ENCODE data around the gene FPGS. TPM values are rescaled to one million over a fixed set of nuclear protein-coding genes. Genes with fewer than 3 reads are reported as not detected.
"Not testable (repeated sequence)": the region's sequence is repeated elsewhere in the genome, so short reads cannot be mapped to it uniquely, and the experiment has no call there.

The FPGS gene
- total RNA-seq, 2 experiments from 2014 or later = 79.8 to 80.4 TPM

- Mint-ChIP-seq H3K4me1 (ENCODE audit: low read depth) (peaks cover 35% of the 10 kb centered on the region), H3K4me3 (peak overlapping the region; percentile 99), H3K9me3 (no peaks in the 10 kb centered on the region), H3K27ac (peak overlapping the region; percentile 99), H3K27me3 (no peaks in the 10 kb centered on the region), H3K36me3 (ENCODE audit: low read depth) (peaks cover 30% of the 10 kb centered on the region)
- DNase-seq (peak; percentile 45), ATAC-seq (no peak)
- ChIA-PET CTCF (interaction anchor here (2.4 kb wide), 1 partner anchor 43 kb away, joined by 8 read pairs; the partner anchor contains the start of gene TOR2A), POLR2A (interaction anchor here (0.5 to 3.7 kb wide), 7 partner anchors 8 to 326 kb away, joined by 3 to 35 read pairs (median 5); partner anchors contain the start of genes DPM2, LRSAM1, RPL12 and ST6GALNAC4)
- intact Hi-C loops (cut with micrococcal nuclease) = no loop called here
- no peak for TF ChIP-seq CTCF (IDR thresholded peaks at IDR 0.05)
Observed at GRCh38 chr9:127777368-127777980, 25.2 kb upstream of the FPGS start.

GRCh38 chr9:127778280-127779135 lies 24.2 kb upstream of the FPGS start, which contains the start of gene SH2D3C:
SH2D3C (minus strand) TSS chr9:127778666; CDS start chr9:127778627, 39 bp downstream.
- Mint-ChIP-seq H3K4me3 (peak within 1 kb of the TSS; percentile 99), H3K27me3 (no peaks in the 10 kb centered on the region), H3K27ac (peak within 1 kb of the TSS; percentile 99), H3K9me3 (no peaks in the 10 kb centered on the region), H3K36me3 (ENCODE audit: low read depth) (peaks cover 26% of the 10 kb centered on the region), H3K4me1 (ENCODE audit: low read depth) (peaks cover 45% of the 10 kb centered on the region)
- intact Hi-C loops (cut with micrococcal nuclease) = no loop called here
- ATAC-seq (peak; percentile 22), DNase-seq (peak; percentile 69)
- ChIA-PET CTCF (interaction anchor here (2.4 to 10.7 kb wide), 2 partner anchors 10 to 44 kb away, joined by 8 to 144 read pairs; partner anchors contain the start of gene TOR2A), POLR2A (interaction anchor here (0.5 to 3.7 kb wide), 12 partner anchors 9 to 328 kb away, joined by 3 to 35 read pairs (median 6); partner anchors contain the start of genes DPM2, LRSAM1, RPL12 and ST6GALNAC4)
- no peak for TF ChIP-seq CTCF (IDR thresholded peaks at IDR 0.05)

- no peak for TF ChIP-seq CTCF (IDR thresholded peaks at IDR 0.05)
- Mint-ChIP-seq H3K4me1 (ENCODE audit: low read depth) (peaks cover 47% of the 10 kb centered on the region), H3K27me3 (no peaks in the 10 kb centered on the region), H3K4me3 (peak overlapping the region; percentile 99), H3K36me3 (ENCODE audit: low read depth) (peaks cover 21% of the 10 kb centered on the region), H3K9me3 (no peaks in the 10 kb centered on the region), H3K27ac (peak overlapping the region; percentile 99)
- POLR2A ChIA-PET = interaction anchor here (0.7 to 3.7 kb wide), 12 partner anchors 8 to 334 kb away, joined by 3 to 35 read pairs (median 6); partner anchors contain the start of genes LRSAM1, RPL12, ST6GALNAC4 and TOR2A
- CTCF ChIA-PET = interaction anchor here (2.4 to 10.7 kb wide), 2 partner anchors 11 to 45 kb away, joined by 8 to 144 read pairs; partner anchors contain the start of gene TOR2A
- intact Hi-C loops (cut with micrococcal nuclease) = no loop called here
- DNase-seq (peak; percentile 87), ATAC-seq (peak; percentile 57)
Observed at GRCh38 chr9:127779136-127779981, 23.3 kb upstream of the FPGS start.

- H3K27ac Mint-ChIP-seq = peak overlapping the region; percentile 99
- no peaks in the 10 kb centered on the region for H3K27me3 Mint-ChIP-seq
- peaks cover 51% of the 10 kb centered on the region for H3K4me1 Mint-ChIP-seq (ENCODE audit: low read depth)
- ChIA-PET CTCF (interaction anchor here (1.3 to 10.7 kb wide), 2 partner anchors 11 to 141 kb away, joined by 3 to 144 read pairs; no protein-coding TSS in a partner anchor), POLR2A (interaction anchor here (0.7 to 3.7 kb wide), 5 partner anchors 9 to 335 kb away, joined by 3 to 35 read pairs (median 4); partner anchors contain the start of genes LRSAM1 and RPL12)
- intact Hi-C loops (cut with micrococcal nuclease) = loop anchor here (5.0 kb wide), 2 partner anchors 43 to 137 kb away; partner anchors contain the start of genes ST6GALNAC4 and TOR2A
- peaks cover 19% of the 10 kb centered on the region for H3K36me3 Mint-ChIP-seq (ENCODE audit: low read depth)
- H3K9me3 Mint-ChIP-seq = no peaks in the 10 kb centered on the region
- DNase-seq (no peak), ATAC-seq (no peak)
- no peak for TF ChIP-seq CTCF (IDR thresholded peaks at IDR 0.05)
- peak overlapping the region; percentile 10 for H3K4me3 Mint-ChIP-seq
Observed at GRCh38 chr9:127780126-127780885, 22.4 kb upstream of the FPGS start.

GRCh38 chr9:127780909-127781308 lies 21.8 kb upstream of the FPGS start:
- not testable (repeated sequence) for H3K4me3 Mint-ChIP-seq, H3K9me3 Mint-ChIP-seq, ATAC-seq, DNase-seq, H3K27me3 Mint-ChIP-seq
- Mint-ChIP-seq H3K4me1 (ENCODE audit: low read depth) (peaks cover 51% of the 10 kb centered on the region), H3K36me3 (ENCODE audit: low read depth) (peaks cover 19% of the 10 kb centered on the region), H3K27ac (peak overlapping the region; percentile 99)
- ChIA-PET POLR2A (interaction anchor here (1.3 to 3.7 kb wide), 3 partner anchors 12 to 330 kb away, joined by 3 to 35 read pairs (median 9); partner anchors contain the start of genes LRSAM1 and RPL12), CTCF (interaction anchor here (1.3 to 10.7 kb wide), 2 partner anchors 12 to 140 kb away, joined by 3 to 144 read pairs; no protein-coding TSS in a partner anchor)
- intact Hi-C loops (cut with micrococcal nuclease) = loop anchor here (5.0 kb wide), 2 partner anchors 44 to 136 kb away; partner anchors contain the start of genes ST6GALNAC4 and TOR2A

Data from activated CD8-positive, alpha-beta T cell treated with anti-CD3 and anti-CD28 coated beads for 36 hours (primary cell).